Natural killer cell (primary cell): ENCODE measurements around the gene NDUFA7. TPM values are rescaled to one million over a fixed set of nuclear protein-coding genes. Genes with fewer than 3 reads are reported as not detected.

Experiments used
- ATAC-seq, 3 donors: fragments of 150-1000 bp in 2 of 3; fragments of 200-7000 bp in 1 of 3; cut with Tn5 transposase; 1 replicate in 1 of 3; 2 replicates in 2 of 3; pipeline ENCODE4 v1.10.0; 2021; ENCODE audit warnings: mild to moderate bottlenecking in 2 of 3, moderate library complexity in 2 of 3
- DNase-seq, 2 donors: peaks; one replicate each; pipeline versions ENCODE4 v3.0.0 to v3.0.0-alpha.2; 2013 to 2021; ENCODE audit warnings: mixed read lengths in 1 of 2
- H3K27ac ChIP-seq: one replicate; pipeline ENCODE4 v1.5.1; 2013; ENCODE audit warnings: mild to moderate bottlenecking, low read length
- H3K27me3 ChIP-seq: one replicate; pipeline ENCODE4 v1.6.1; 2013; ENCODE audit warnings: low read length; ENCODE audit not compliant: control insufficient read depth, insufficient read depth
- H3K36me3 ChIP-seq: one replicate; pipeline ENCODE4 v1.6.1; 2013; ENCODE audit warnings: low read length; ENCODE audit not compliant: control insufficient read depth, insufficient read depth
- H3K4me1 ChIP-seq: one replicate; pipeline ENCODE4 v1.6.1; 2013; ENCODE audit warnings: low read length; ENCODE audit not compliant: control insufficient read depth, insufficient read depth
- H3K4me3 ChIP-seq: one replicate; pipeline ENCODE4 v1.5.1; 2013; ENCODE audit warnings: low read length
- H3K9me3 ChIP-seq: one replicate; pipeline ENCODE4 v1.6.1; 2013; ENCODE audit warnings: low read length; ENCODE audit not compliant: control insufficient read depth, insufficient read depth
- H3K27ac Mint-ChIP-seq, 2 donors: one replicate each; pipeline ENCODE4 v1.8.0; 2022; ENCODE audit warnings: mild to moderate bottlenecking in 2 of 2, mixed read lengths in 2 of 2, moderate library complexity in 1 of 2
- H3K27me3 Mint-ChIP-seq, 2 donors: one replicate each; pipeline ENCODE4 v1.8.0; 2022; ENCODE audit warnings: low read depth in 2 of 2, mixed read lengths in 2 of 2
- H3K36me3 Mint-ChIP-seq: one replicate; pipeline ENCODE4 v1.8.0; 2022; ENCODE audit warnings: mixed read lengths
- H3K4me1 Mint-ChIP-seq, 2 donors: one replicate each; pipeline ENCODE4 v1.8.0; 2022; ENCODE audit warnings: mixed read lengths in 2 of 2
- H3K4me3 Mint-ChIP-seq: one replicate; pipeline ENCODE4 v1.8.0; 2022; ENCODE audit warnings: mild to moderate bottlenecking, moderate library complexity, mixed read lengths
- H3K9me3 Mint-ChIP-seq, 2 donors: one replicate each; pipeline ENCODE4 v1.8.0; 2022; ENCODE audit warnings: mixed read lengths in 2 of 2
- WGBS: methylation state at CpG from one replicate; pipeline ENCODE4 v1.1.7; 2013; ENCODE audit warnings: missing lambda C conversion rate; ENCODE audit not compliant: insufficient coverage; 5-methylcytosine and 5-hydroxymethylcytosine counted together
- intact Hi-C: fragments of 100-400 bp; cut with micrococcal nuclease; formaldehyde crosslinking; loops from one replicate; pipeline ENCODE4 v1.14.2; 2022
- total RNA-seq, 4 donors: library from RNA; stranded (reverse); fragments of 120-200 nt in 1 of 4; gene quantifications; one replicate each; pipeline versions ENCODE4 v1.2.3 to v1.2.4, GENCODE V29; 2013 to 2022
- TF ChIP-seq, protein P1 (sequence below): fragments of 200-600 bp; IDR thresholded peaks from one replicate; pipeline ENCODE4 v1.8.0; 2022; ENCODE audit warnings: antibody characterized with exemption

NDUFA7 gene
- total RNA-seq, 3 donors from 2014 or later (not counting 1 experiment from before 2014, with no cell fraction given) = 19.3 to 28.5 (median 28.4) TPM

DNA sequence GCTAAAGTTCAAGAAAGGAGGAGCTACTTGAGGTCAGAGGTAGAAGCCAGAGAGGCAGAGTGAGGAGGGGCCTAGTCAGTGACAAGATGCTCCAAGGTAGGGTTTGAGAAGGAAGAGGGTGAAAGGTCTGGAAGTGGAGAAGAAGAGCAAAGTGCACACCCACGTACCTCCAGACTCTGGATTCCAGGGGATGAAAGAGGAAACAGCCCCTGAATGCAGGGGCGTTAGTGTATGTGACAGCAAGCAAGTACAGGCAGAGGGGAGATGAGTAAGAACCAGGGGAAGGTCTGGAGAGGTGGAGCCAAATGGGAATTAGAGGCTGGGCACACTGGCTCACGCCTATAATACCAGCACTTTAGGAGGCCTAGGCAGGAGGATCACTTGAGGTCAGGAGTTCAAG lies 8.8 kb upstream of the NDUFA7 start:
- H3K27me3 ChIP-seq = peaks cover 3% of the 10 kb centered on the region
- Mint-ChIP-seq H3K27me3 (no peaks in the 10 kb centered on the region), H3K4me3 (peak overlapping the region; percentile 32), H3K27ac (no peak overlapping the region), H3K9me3 (no peaks in the 10 kb centered on the region), H3K36me3 (no peaks in the 10 kb centered on the region), H3K4me1 (no peaks in the 10 kb centered on the region)
- no peak for DNase-seq
- no peak overlapping the region for H3K27ac ChIP-seq
- no peak overlapping the region for H3K4me3 ChIP-seq
- TF ChIP-seq, protein P1, sequence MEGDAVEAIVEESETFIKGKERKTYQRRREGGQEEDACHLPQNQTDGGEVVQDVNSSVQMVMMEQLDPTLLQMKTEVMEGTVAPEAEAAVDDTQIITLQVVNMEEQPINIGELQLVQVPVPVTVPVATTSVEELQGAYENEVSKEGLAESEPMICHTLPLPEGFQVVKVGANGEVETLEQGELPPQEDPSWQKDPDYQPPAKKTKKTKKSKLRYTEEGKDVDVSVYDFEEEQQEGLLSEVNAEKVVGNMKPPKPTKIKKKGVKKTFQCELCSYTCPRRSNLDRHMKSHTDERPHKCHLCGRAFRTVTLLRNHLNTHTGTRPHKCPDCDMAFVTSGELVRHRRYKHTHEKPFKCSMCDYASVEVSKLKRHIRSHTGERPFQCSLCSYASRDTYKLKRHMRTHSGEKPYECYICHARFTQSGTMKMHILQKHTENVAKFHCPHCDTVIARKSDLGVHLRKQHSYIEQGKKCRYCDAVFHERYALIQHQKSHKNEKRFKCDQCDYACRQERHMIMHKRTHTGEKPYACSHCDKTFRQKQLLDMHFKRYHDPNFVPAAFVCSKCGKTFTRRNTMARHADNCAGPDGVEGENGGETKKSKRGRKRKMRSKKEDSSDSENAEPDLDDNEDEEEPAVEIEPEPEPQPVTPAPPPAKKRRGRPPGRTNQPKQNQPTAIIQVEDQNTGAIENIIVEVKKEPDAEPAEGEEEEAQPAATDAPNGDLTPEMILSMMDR = no peak
- whole genome bisulfite sequencing = 75% methylated on average over 3 of the region's 3 CpGs
- intact Hi-C loops = no loop called here
- no peak for ATAC-seq
- peaks cover 6% of the 10 kb centered on the region for H3K4me1 ChIP-seq
- H3K36me3 ChIP-seq = no peaks in the 10 kb centered on the region
- H3K9me3 ChIP-seq = no peaks in the 10 kb centered on the region

DNA sequence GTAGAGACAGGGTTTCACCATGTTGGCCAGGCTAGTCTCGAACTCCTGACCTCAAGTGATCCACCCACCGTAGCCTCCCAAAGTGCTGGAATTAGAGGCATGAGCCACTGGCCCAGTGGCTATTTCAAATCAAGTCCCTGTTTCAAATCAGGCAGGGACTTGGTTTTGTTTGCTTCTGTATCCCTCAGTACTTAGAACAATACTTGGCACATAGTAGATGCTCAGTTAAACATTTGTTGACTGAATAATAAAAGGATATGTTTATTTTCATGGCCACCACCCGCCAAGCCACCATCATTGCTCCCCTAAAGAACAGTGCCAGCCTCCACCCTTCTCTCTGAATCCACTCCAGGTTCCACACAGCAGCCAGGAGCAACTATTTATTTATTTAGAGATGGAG lies 4.3 kb upstream of the NDUFA7 start:
- peaks cover 18% of the 10 kb centered on the region for H3K36me3 ChIP-seq
- no peak for DNase-seq
- no peak overlapping the region for H3K27ac Mint-ChIP-seq
- peaks cover 13 to 22% of the 10 kb centered on the region in 2 donors for H3K4me1 Mint-ChIP-seq
- ATAC-seq = no peak
- intact Hi-C loops = no loop called here
- H3K4me1 ChIP-seq = peaks cover 21% of the 10 kb centered on the region
- no peaks in the 10 kb centered on the region for H3K9me3 ChIP-seq
- H3K36me3 Mint-ChIP-seq = no peaks in the 10 kb centered on the region
- no peak overlapping the region for H3K4me3 Mint-ChIP-seq
- 100% methylated on average over 2 of the region's 3 CpGs for WGBS
- no peaks in the 10 kb centered on the region for H3K27me3 ChIP-seq
- TF ChIP-seq, protein P1 = no peak
- no peaks in the 10 kb centered on the region for H3K9me3 Mint-ChIP-seq
- no peak overlapping the region for H3K4me3 ChIP-seq
- H3K27ac ChIP-seq = no peak overlapping the region
- H3K27me3 Mint-ChIP-seq = no peaks in the 10 kb centered on the region

DNA sequence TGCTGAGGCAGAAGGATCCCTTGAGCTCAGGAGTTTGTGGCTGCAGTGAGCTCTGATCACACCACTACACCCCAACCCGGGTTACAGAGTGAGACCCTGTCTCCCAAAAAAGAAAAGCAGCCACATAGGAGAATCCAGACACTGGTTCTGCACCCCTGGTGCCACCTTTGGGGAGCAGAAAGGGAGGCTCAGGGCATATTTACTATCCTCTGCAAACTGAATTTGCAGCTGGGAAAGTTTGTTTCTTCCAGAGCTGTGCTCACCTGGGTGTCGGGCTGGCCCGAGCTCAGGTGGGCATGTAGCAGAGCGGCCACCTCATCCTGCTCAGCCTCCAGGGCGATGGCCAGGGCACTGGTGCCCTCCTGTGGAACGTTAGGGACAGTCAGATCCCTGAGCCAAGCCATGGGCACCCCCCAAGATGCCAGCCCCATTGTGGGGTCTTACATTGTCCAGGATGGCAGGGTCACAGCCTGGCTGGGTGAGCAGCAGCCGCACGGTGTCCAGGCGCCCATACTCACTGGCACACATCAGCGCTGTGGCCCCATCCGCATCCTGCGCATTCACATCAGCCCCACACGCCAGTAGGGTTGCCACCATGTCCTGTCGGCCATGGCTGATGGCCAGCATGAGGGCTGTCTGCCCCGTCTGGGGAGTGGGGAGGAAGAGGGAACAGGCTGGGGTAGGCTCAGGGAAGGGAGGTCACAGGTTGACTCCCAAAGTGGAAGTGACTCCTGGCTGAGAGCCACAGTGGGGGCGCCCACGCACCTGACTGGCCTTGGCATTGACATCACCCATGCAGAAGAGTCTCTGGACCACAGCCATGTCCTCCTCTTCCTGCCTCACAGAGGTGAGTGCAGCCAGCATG lies 3.2 kb upstream of the NDUFA7 start:
- H3K9me3 ChIP-seq = no peaks in the 10 kb centered on the region
- intact Hi-C loops = no loop called here
- ATAC-seq (no peak), DNase-seq (no peak)
- Mint-ChIP-seq H3K27me3 (no peaks in the 10 kb centered on the region), H3K9me3 (no peaks in the 10 kb centered on the region), H3K4me3 (no peak overlapping the region), H3K4me1 (peaks cover 23 to 32% of the 10 kb centered on the region in 2 donors), H3K36me3 (no peaks in the 10 kb centered on the region), H3K27ac (no peak overlapping the region)
- no peak overlapping the region for H3K4me3 ChIP-seq
- peaks cover 31% of the 10 kb centered on the region for H3K4me1 ChIP-seq
- TF ChIP-seq, protein P1 = no peak
- H3K36me3 ChIP-seq = peaks cover 18% of the 10 kb centered on the region
- 87% methylated on average over 17 of the region's 17 CpGs for WGBS
- H3K27ac ChIP-seq = no peak overlapping the region
- H3K27me3 ChIP-seq = no peaks in the 10 kb centered on the region
